Activated B cell treated with CpG ODN at 0.5 μM for 24 hours (primary cell): ENCODE results near the gene SH3BP5L. TPM values are rescaled to one million over a fixed set of nuclear protein-coding genes. Genes with fewer than 3 reads are reported as not detected.

Experiments used
- ATAC-seq: fragments of 200-7000 bp; cut with Tn5 transposase; one replicate; pipeline ENCODE4 v1.10.0; 2021; ENCODE audit warnings: low read depth, mild to moderate bottlenecking, moderate library complexity
- CTCF ChIA-PET: fragments of 350-600 bp; sonication (Branson Sonifier 250); formaldehyde crosslinking; loops from one replicate; lab custom pipeline; 2021; ENCODE audit warnings: antibody characterized with exemption; lab: Charles Lee
- POLR2A ChIA-PET: fragments of 350-600 bp; sonication (Branson Sonifier 250); formaldehyde crosslinking; loops from one replicate; lab custom pipeline; 2021; ENCODE audit warnings: antibody characterized with exemption; lab: Charles Lee
- DNase-seq: peaks from one replicate; pipeline ENCODE4 v3.0.0; 2022
- H3K27ac Mint-ChIP-seq: one replicate; pipeline ENCODE4 v1.8.0; 2020; ENCODE audit warnings: mixed read lengths
- H3K27me3 Mint-ChIP-seq: one replicate; pipeline ENCODE4 v1.8.0; 2021; ENCODE audit warnings: mixed read lengths
- H3K36me3 Mint-ChIP-seq: one replicate; pipeline ENCODE4 v1.8.0; 2021; ENCODE audit warnings: low read depth, mixed read lengths
- H3K4me1 Mint-ChIP-seq: one replicate; pipeline ENCODE4 v1.8.0; 2021; ENCODE audit warnings: mixed read lengths
- H3K4me3 Mint-ChIP-seq: one replicate; pipeline ENCODE4 v1.8.0; 2020; ENCODE audit warnings: mild to moderate bottlenecking, mixed read lengths
- H3K9me3 Mint-ChIP-seq: one replicate; pipeline ENCODE4 v1.8.0; 2020; ENCODE audit warnings: mixed read lengths
- CTCF ChIP-seq: fragments of 200-600 bp; IDR thresholded peaks from one replicate; pipeline ENCODE4 v1.8.0; 2022; ENCODE audit warnings: antibody characterized with exemption, mild to moderate bottlenecking
- intact Hi-C: fragments of 100-400 bp; cut with micrococcal nuclease; formaldehyde crosslinking; loops from one replicate; pipeline ENCODE4 v1.15.1; 2024
- total RNA-seq: library from RNA; stranded (reverse); gene quantifications from 2 replicates; pipeline ENCODE4 v1.2.3, GENCODE V29; 2022

The SH3BP5L gene
- total RNA-seq, 1 donor from 2014 or later, result 27.3 TPM

DNA sequence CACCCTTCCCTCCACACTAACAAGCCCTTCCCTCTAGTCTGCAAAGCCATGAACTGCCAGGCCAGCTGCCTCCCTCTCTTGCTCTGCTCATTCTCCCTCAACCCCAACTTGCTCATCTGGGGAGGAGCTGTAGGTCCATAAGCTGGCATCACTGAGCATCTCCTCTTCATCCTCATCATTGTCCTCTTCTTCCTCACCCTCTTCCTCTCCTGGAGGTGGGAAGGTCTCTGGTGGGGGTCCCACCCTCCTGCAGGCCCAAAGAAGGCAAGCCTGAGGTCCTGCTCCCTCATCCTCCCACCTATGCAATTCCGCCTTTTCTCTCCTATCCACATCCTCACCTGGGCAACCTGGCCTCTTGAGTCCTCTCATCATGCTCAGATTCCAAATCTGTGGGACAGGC is 30.5 kb upstream of the SH3BP5L start:
- no peak for TF ChIP-seq CTCF
- intact Hi-C loops, result no loop called here
- H3K4me3 Mint-ChIP-seq, result no peak overlapping the region
- ChIA-PET CTCF (no interaction called here), POLR2A (interaction anchor here (0.6 to 1.8 kb wide), 4 partner anchors 12 to 30 kb away, joined by 3 to 4 read pairs (median 4); partner anchors contain the start of genes SH3BP5L and ZNF672)
- DNase-seq (no peak), ATAC-seq (no peak)
- no peaks in the 10 kb centered on the region for H3K9me3 Mint-ChIP-seq
- H3K36me3 Mint-ChIP-seq, result peaks cover 21% of the 10 kb centered on the region
- H3K27me3 Mint-ChIP-seq, result no peaks in the 10 kb centered on the region
- peaks cover 42% of the 10 kb centered on the region for H3K4me1 Mint-ChIP-seq
- H3K27ac Mint-ChIP-seq, result no peak overlapping the region

DNA sequence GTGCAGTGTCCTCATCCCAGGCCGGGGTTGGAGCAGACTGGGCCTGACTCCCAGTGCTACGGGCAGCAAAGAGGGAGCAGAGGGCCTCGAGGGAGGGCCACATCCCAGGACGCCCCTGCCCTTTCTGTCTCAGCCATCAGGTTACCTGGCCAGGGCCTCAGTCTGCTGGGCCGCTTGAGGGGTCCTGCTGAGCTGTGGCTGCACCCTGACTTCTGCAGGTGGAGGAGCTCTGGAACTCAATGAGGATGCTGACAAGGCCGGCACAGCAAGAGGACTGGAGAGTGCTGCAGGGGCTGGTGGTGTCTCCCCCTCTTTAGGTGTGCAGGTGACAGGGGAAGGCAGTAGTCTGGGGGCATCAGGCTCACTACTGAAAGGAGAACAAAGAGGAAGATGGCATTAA is 29.9 kb upstream of the SH3BP5L start:
- intact Hi-C loops, result no loop called here
- ChIA-PET POLR2A (interaction anchor here (1.6 to 1.8 kb wide), 2 partner anchors 16 to 30 kb away, joined by 3 to 4 read pairs; partner anchors contain the start of gene SH3BP5L), CTCF (no interaction called here)
- no peak for TF ChIP-seq CTCF
- DNase-seq (no peak), ATAC-seq (no peak)
- H3K36me3 Mint-ChIP-seq, result peaks cover 23% of the 10 kb centered on the region
- H3K27ac Mint-ChIP-seq, result peak overlapping the region; percentile 9
- no peaks in the 10 kb centered on the region for H3K9me3 Mint-ChIP-seq
- H3K27me3 Mint-ChIP-seq, result no peaks in the 10 kb centered on the region
- peaks cover 42% of the 10 kb centered on the region for H3K4me1 Mint-ChIP-seq
- no peak overlapping the region for H3K4me3 Mint-ChIP-seq

- ChIA-PET CTCF (no interaction called here), POLR2A (interaction anchor here (0.8 kb wide), 1 partner anchor 15 kb away, joined by 6 read pairs; no protein-coding TSS in a partner anchor)
- peak overlapping the region; percentile 60 for H3K27ac Mint-ChIP-seq
Measured at GRCh38 chr1:248853663-248854375, 28.1 kb upstream of the SH3BP5L start.

GRCh38 chr1:248852481-248853405 is 27.0 kb upstream of the SH3BP5L start:
- Mint-ChIP-seq H3K9me3 (no peaks in the 10 kb centered on the region), H3K27me3 (no peaks in the 10 kb centered on the region), H3K4me3 (no peak overlapping the region), H3K4me1 (peaks cover 17% of the 10 kb centered on the region), H3K36me3 (peaks cover 43% of the 10 kb centered on the region), H3K27ac (no peak overlapping the region)
- DNase-seq, result no peak
- ATAC-seq, result peak; percentile 64
- ChIA-PET POLR2A (interaction anchor here (0.5 to 3.7 kb wide), 2 partner anchors 10 to 14 kb away, joined by 3 to 22 read pairs; partner anchors contain the start of gene ZNF672), CTCF (no interaction called here)
- intact Hi-C loops, result no loop called here
- TF ChIP-seq CTCF, result no peak

More at GRCh38 chr1:248853663-248854375, 28.1 kb upstream of the SH3BP5L start:
- no peaks in the 10 kb centered on the region for H3K27me3 Mint-ChIP-seq
- H3K36me3 Mint-ChIP-seq, result peaks cover 38% of the 10 kb centered on the region
- DNase-seq, result no peak
- intact Hi-C loops, result no loop called here
- H3K4me1 Mint-ChIP-seq, result peaks cover 26% of the 10 kb centered on the region
- no peak for ATAC-seq
- H3K9me3 Mint-ChIP-seq, result no peaks in the 10 kb centered on the region
- no peak overlapping the region for H3K4me3 Mint-ChIP-seq
- TF ChIP-seq CTCF, result no peak
